HepG2 (cell line): ENCODE results near the gene TAF1C. TPM values are rescaled to one million over a fixed set of nuclear protein-coding genes. Genes with fewer than 3 reads are reported as not detected.

ENCODE experiments used
- AHR ChIP-seq: IDR thresholded peaks from 2 replicates; pipeline ENCODE4 v1.6.1; 2018; ENCODE audit warnings: missing genetic modification reagents, missing compliant biosample characterization
- ARID3A ChIP-seq: IDR thresholded peaks from 2 replicates; pipeline ENCODE4 v1.6.1; 2012; ENCODE audit warnings: low read depth, low read length, improper control_type of control experiment
- ASH2L ChIP-seq: fragments of 300-600, 200-600 bp; sonication (generic); IDR thresholded peaks from 2 replicates; pipeline ENCODE4 v1.7.0; 2017; ENCODE audit warnings: low read depth, mild to moderate bottlenecking, moderate library complexity, mixed read lengths, low read length; ENCODE audit not compliant: insufficient read length
- BCL6 ChIP-seq: IDR thresholded peaks from 2 replicates; pipeline ENCODE4 v1.6.1; 2016; ENCODE audit warnings: missing genetic modification reagents, missing compliant biosample characterization
- CBFB ChIP-seq: sonication (generic); formaldehyde crosslinking; IDR thresholded peaks from 2 replicates; pipeline ENCODE4 v1.4.0; 2020; ENCODE audit warnings: missing genetic modification reagents
- CREM ChIP-seq, 2 experiments: sonication (generic) in 1 of 2; formaldehyde crosslinking in 1 of 2; IDR thresholded peaks; 2 replicates each; pipeline versions ENCODE4 v1.4.0 to v1.6.1; 2016 to 2020; ENCODE audit warnings: antibody characterized with exemption in 1 of 2, mild to moderate bottlenecking in 1 of 2, missing genetic modification reagents in 1 of 2
- GATAD2A ChIP-seq: IDR thresholded peaks from 2 replicates; pipeline ENCODE4 v1.6.1; 2016
- HDAC2 ChIP-seq: sonication (generic); formaldehyde crosslinking; IDR thresholded peaks from 2 replicates; pipeline ENCODE4 v1.4.0; 2020; ENCODE audit warnings: missing genetic modification reagents
- HHEX ChIP-seq: IDR thresholded peaks from 2 replicates; pipeline ENCODE4 v1.6.1; 2016; ENCODE audit warnings: control low read depth
- ISL2 ChIP-seq: sonication (generic); formaldehyde crosslinking; IDR thresholded peaks from 2 replicates; pipeline ENCODE4 v1.5.0; 2020; ENCODE audit warnings: missing genetic modification reagents
- JDP2 ChIP-seq: sonication (generic); formaldehyde crosslinking; IDR thresholded peaks from 2 replicates; pipeline ENCODE4 v1.8.1; 2022; ENCODE audit warnings: missing genetic modification reagents, borderline replicate concordance
- KDM2A ChIP-seq: sonication (generic); formaldehyde crosslinking; IDR thresholded peaks from 2 replicates; pipeline ENCODE4 v1.4.0; 2020; ENCODE audit warnings: low read depth, missing genetic modification reagents, borderline replicate concordance
- RBM39 ChIP-seq: fragments of 200-400 bp; formaldehyde crosslinking; IDR thresholded peaks from one replicate; pipeline ENCODE4 v1.6.1; 2018; ENCODE audit warnings: antibody characterized with exemption, mild to moderate bottlenecking, low read depth, low read length; ENCODE audit not compliant: poor library complexity, severe bottlenecking
- REXO4 ChIP-seq: sonication (generic); formaldehyde crosslinking; IDR thresholded peaks from 2 replicates; pipeline ENCODE4 v1.8.0; 2022; ENCODE audit warnings: missing genetic modification reagents, mild to moderate bottlenecking, borderline replicate concordance
- SNAPC4 ChIP-seq: sonication (generic); formaldehyde crosslinking; IDR thresholded peaks from 2 replicates; pipeline ENCODE4 v1.4.0; 2020; ENCODE audit warnings: mild to moderate bottlenecking, missing genetic modification reagents
- SRF ChIP-seq: IDR thresholded peaks from 2 replicates; pipeline ENCODE4 v1.6.1; 2011; ENCODE audit warnings: mild to moderate bottlenecking, low read depth, low read length, moderate library complexity
- ZFX ChIP-seq: sonication (generic); formaldehyde crosslinking; IDR thresholded peaks from 2 replicates; pipeline ENCODE4 v1.4.0; 2020; ENCODE audit warnings: mild to moderate bottlenecking, low read depth, missing genetic modification reagents, moderate library complexity
- ZNF24 ChIP-seq: fragments of 450-650 bp; IDR thresholded peaks from 2 replicates; pipeline ENCODE4 v1.6.1; 2017; ENCODE audit warnings: antibody characterized with exemption, mild to moderate bottlenecking
- ZNF367 ChIP-seq: sonication (generic); formaldehyde crosslinking; IDR thresholded peaks from 2 replicates; pipeline ENCODE4 v1.4.0; 2020; ENCODE audit warnings: missing genetic modification reagents, borderline replicate concordance
- ZNF512 ChIP-seq: sonication (generic); formaldehyde crosslinking; IDR thresholded peaks from 2 replicates; pipeline ENCODE4 v1.4.0; 2020; ENCODE audit warnings: mild to moderate bottlenecking, missing genetic modification reagents
- ZNF777 ChIP-seq: sonication (generic); formaldehyde crosslinking; IDR thresholded peaks from 2 replicates; pipeline ENCODE4 v1.4.0; 2020; ENCODE audit warnings: missing genetic modification reagents
- ZNF790 ChIP-seq: sonication (generic); formaldehyde crosslinking; IDR thresholded peaks from 2 replicates; pipeline ENCODE4 v1.8.0; 2022; ENCODE audit warnings: missing genetic modification reagents, mild to moderate bottlenecking, borderline replicate concordance
- polyA plus RNA-seq, 8 experiments: library from polyadenylated mRNA; depleted of rRNA in 3 of 8; stranded (reverse) in 7 of 8; unstranded in 1 of 8; fragments of >200 nt; fragmentation: Illumina TruSeq in 4 of 8; extraction: Trizol in 4 of 8; gene quantifications; 2 replicates each; pipeline versions ENCODE4 v1.2.1 to v1.2.3, GENCODE V29; 2011 to 2016; ENCODE audit warnings: low read depth in 4 of 8, missing spikeins in 1 of 8, mixed read lengths in 1 of 8; ENCODE audit not compliant: insufficient read depth in 1 of 8
- total RNA-seq, 5 experiments: library from RNA; depleted of rRNA; stranded (reverse); fragments of >200 nt; fragmentation: Illumina TruSeq; extraction: Trizol; gene quantifications; 2 replicates each; pipeline ENCODE4 v1.2.3, GENCODE V29; 2016; ENCODE audit warnings: low read depth in 1 of 5

TAF1C gene
- total and polyA plus RNA-seq, 2 of the 13 experiments (the other 11 are each of a cell fraction or from before 2014, with no cell fraction given): 15.6 to 20.8 TPM

GRCh38 chr16:84186685-84187437 lies at the start of gene TAF1C (continued):
- TF ChIP-seq SNAPC4 (peak; percentile 86), ZNF24 (peak; percentile 57; the same call in 1 of the 2 replicates), JDP2 (CRISPR knock-in tag) (no peak), ASH2L (peak; percentile 97), HDAC2 (peak; percentile 72; the same call in 1 of the 2 replicates), ZNF777 (CRISPR knock-in tag) (peak; percentile 83), ZNF367 (CRISPR knock-in tag) (peak; percentile 75; the same call in 1 of the 2 replicates), SRF (peak; percentile 47; the same call in 1 of the 2 replicates), ZFX (CRISPR knock-in tag) (peak; percentile 78), RBM39 (no peak), ISL2 (CRISPR knock-in tag) (peak; percentile 75), ZNF512 (CRISPR knock-in tag) (no peak), ZNF790 (CRISPR knock-in tag) (no peak), ARID3A (no peak), KDM2A (peak; percentile 94), GATAD2A (CRISPR knock-in tag) (peak; percentile 62; the same call in 1 of the 2 replicates), REXO4 (CRISPR knock-in tag) (no peak), CREM (IDR thresholded peaks at IDR 0.05) (peak; percentile 69; the same call in 1 of the 2 replicates), CREM (CRISPR knock-in tag; IDR thresholded peaks at IDR 0.05) (0 out of 2 replicates have a peak, but pooled peaks have one; percentile 15), CBFB (peak; percentile 91; the same call in 1 of the 2 replicates), BCL6 (CRISPR knock-in tag) (peak; percentile 40; the same call in 1 of the 2 replicates), HHEX (no peak), AHR (CRISPR knock-in tag) (peak; percentile 90)
